ENCODE measurements around the gene BEGAIN. TPM values are rescaled to one million over a fixed set of nuclear protein-coding genes. Genes with fewer than 3 reads are reported as not detected.

Gene BEGAIN
- total and polyA plus RNA-seq, 9 of the 15 experiments (the other 6 are each of a cell fraction or from before 2014, with no cell fraction given): 0.07 to 0.68 (median 0.55) TPM; not detected in 3

GRCh38 chr14:100490252-100490651 lies 97.0 kb downstream of the BEGAIN start:
- Histone ChIP-seq H3K79me2 (ENCODE audit: control insufficient read depth, insufficient read depth, low read length) (no peaks in the 10 kb centered on the region), H3K36me3 (ENCODE audit: control insufficient read depth, insufficient read depth, low read length) (no peaks in the 10 kb centered on the region), H2AFZ (ENCODE audit: low read depth, low read length) (no peak overlapping the region), H3K27me3 (ENCODE audit: control insufficient read depth in 2 of 2, insufficient read depth in 2 of 2, low read length in 2 of 2) (no peaks in the 10 kb centered on the region), H3K4me3 (no peak overlapping the region), H3K9ac (ENCODE audit: insufficient read depth in 1 of 2, low read depth in 2 of 2, low read length in 2 of 2) (no peak overlapping the region), H3K9me1 (ENCODE audit: control insufficient read depth, insufficient read depth, low read length) (no peaks in the 10 kb centered on the region), H3K9me3 (replicated peaks; ENCODE audit: control insufficient read depth, insufficient read depth, low read depth, low read length) (no peaks in the 10 kb centered on the region), H4K20me1 (replicated peaks; ENCODE audit: control insufficient read depth, insufficient read depth, low read length) (no peaks in the 10 kb centered on the region; the same call in 1 of the 2 replicates), H3K4me1 (replicated peaks in 1 of 2; ENCODE audit: control insufficient read depth in 2 of 2, insufficient read depth in 2 of 2, low read length in 2 of 2) (no peaks in the 10 kb centered on the region), H3K27ac (ENCODE audit: extremely low read depth, low read depth, low read length) (no peak overlapping the region), H3K4me2 (ENCODE audit: insufficient read depth, low read length) (no peak overlapping the region)
- in situ Hi-C loops (cut with MboI): no loop called here
- ATAC-seq: no peak
- no peak for FAIRE-seq
- no peak for DNase-seq (ENCODE audit: extremely low read depth in 1 of 4, low spot score in 3 of 4)
- 27% methylated on average over 2 of the region's 4 CpGs for WGBS (ENCODE audit: insufficient coverage, low coverage, missing lambda C conversion rate)
- POLR2A ChIA-PET: interaction anchor here (0.5 to 0.9 kb wide), 3 partner anchors 13 to 240 kb away, joined by 3 to 4 read pairs (median 3); no protein-coding TSS in a partner anchor
- CTCF ChIA-PET (ENCODE audit: low intra/inter-chr PET ratio): no interaction called here
- intact Hi-C loops (cut with micrococcal nuclease): no loop called here
- BruUV-seq (replicated peaks): no TSS peak
- TF ChIP-seq SETDB1 (IDR thresholded peaks at IDR 0.05; ENCODE audit: low read length) (no peak), ZBTB5 (IDR thresholded peaks at IDR 0.05) (no peak), ZNF395 (CRISPR knock-in tag; IDR thresholded peaks at IDR 0.05) (no peak), NFRKB (IDR thresholded peaks at IDR 0.05; ENCODE audit: low read depth) (no peak), ZBTB17 (CRISPR knock-in tag; IDR thresholded peaks at IDR 0.05) (no peak), RHOXF2B (CRISPR knock-in tag; conservative IDR thresholded peaks at IDR 0.05) (no peak), STAT5A (IDR thresholded peaks at IDR 0.05; ENCODE audit: borderline replicate concordance, low read length) (no peak), ZNF280B (CRISPR knock-in tag; IDR thresholded peaks at IDR 0.05) (no peak), USF2 (CRISPR knock-in tag; IDR thresholded peaks at IDR 0.05) (no peak)

All from K562 (cell line).